NB4 (cell line): ENCODE measurements around the gene DNAI1.

ENCODE experiments used
- DNase-seq: peaks from one replicate; pipeline ENCODE4 v3.0.0; 2010; ENCODE audit warnings: low read depth
- H3K4me3 ChIP-seq: one replicate; pipeline ENCODE4 v1.5.1; 2011; ENCODE audit warnings: mild to moderate bottlenecking, low read depth, low read length, moderate library complexity
- MYC ChIP-seq: IDR thresholded peaks from 2 replicates; pipeline ENCODE4 v1.6.1; 2011; ENCODE audit warnings: low read depth, low read length
- POLR2A ChIP-seq: IDR thresholded peaks from 2 replicates; pipeline ENCODE4 v1.6.1; 2011; ENCODE audit warnings: mild to moderate bottlenecking; ENCODE audit not compliant: insufficient read length; ENCODE audit errors: extremely low read depth
- TF ChIP-seq, protein P1 (sequence below): IDR thresholded peaks from 2 replicates; pipeline ENCODE4 v1.6.1; 2011; ENCODE audit warnings: low read depth, low read length
- TF ChIP-seq, protein P2 (sequence below): IDR thresholded peaks from one replicate; pipeline ENCODE4 v1.5.1; 2012; ENCODE audit warnings: low read depth, low read length

Gene DNAI1

DNA sequence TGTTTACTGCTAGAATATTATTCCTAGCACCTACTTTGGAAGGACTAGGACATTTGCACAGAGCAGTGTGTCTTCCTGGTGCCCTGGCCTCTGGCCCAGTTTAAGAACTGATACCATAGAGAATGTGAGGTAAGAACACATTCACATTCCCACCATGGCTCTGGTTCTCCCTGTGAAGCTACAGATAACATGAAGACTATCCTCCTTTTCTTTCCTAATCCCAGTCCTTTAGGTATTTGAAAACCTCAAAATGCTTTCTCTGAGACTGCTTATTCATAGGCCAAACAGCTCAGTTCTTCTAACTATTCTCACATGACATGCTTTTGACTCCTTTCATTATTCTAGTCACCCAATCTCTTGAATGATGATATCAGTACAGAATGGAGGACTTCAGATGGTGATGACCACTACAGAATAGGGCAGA is 12.1 kb upstream of the DNAI1 start:
- no peak overlapping the region for H3K4me3 ChIP-seq
- DNase-seq = no peak
- TF ChIP-seq, protein P1, sequence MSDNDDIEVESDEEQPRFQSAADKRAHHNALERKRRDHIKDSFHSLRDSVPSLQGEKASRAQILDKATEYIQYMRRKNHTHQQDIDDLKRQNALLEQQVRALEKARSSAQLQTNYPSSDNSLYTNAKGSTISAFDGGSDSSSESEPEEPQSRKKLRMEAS = no peak
- no peak for TF ChIP-seq POLR2A
- no peak for TF ChIP-seq MYC
- TF ChIP-seq, protein P2, sequence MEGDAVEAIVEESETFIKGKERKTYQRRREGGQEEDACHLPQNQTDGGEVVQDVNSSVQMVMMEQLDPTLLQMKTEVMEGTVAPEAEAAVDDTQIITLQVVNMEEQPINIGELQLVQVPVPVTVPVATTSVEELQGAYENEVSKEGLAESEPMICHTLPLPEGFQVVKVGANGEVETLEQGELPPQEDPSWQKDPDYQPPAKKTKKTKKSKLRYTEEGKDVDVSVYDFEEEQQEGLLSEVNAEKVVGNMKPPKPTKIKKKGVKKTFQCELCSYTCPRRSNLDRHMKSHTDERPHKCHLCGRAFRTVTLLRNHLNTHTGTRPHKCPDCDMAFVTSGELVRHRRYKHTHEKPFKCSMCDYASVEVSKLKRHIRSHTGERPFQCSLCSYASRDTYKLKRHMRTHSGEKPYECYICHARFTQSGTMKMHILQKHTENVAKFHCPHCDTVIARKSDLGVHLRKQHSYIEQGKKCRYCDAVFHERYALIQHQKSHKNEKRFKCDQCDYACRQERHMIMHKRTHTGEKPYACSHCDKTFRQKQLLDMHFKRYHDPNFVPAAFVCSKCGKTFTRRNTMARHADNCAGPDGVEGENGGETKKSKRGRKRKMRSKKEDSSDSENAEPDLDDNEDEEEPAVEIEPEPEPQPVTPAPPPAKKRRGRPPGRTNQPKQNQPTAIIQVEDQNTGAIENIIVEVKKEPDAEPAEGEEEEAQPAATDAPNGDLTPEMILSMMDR = no peak

DNA sequence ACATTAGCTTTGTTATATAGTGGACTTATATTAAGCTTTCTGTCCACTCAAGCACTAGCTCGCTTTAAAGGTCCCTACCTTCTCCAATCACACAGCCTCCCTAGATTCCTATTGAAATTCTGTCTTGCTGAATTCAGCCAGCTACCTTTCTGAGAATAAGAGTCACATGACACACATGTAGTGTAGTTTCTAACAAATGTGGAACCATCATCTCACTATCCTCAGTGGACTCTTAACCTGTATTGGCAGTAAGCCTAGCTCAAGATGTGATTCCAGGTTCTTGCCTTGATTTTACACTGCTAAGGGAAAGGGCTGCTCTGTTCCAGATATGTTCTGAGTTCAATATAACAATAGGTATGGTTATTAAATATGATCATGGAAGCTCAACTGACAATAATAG is 11.7 kb upstream of the DNAI1 start:
- no peak for DNase-seq

DNA sequence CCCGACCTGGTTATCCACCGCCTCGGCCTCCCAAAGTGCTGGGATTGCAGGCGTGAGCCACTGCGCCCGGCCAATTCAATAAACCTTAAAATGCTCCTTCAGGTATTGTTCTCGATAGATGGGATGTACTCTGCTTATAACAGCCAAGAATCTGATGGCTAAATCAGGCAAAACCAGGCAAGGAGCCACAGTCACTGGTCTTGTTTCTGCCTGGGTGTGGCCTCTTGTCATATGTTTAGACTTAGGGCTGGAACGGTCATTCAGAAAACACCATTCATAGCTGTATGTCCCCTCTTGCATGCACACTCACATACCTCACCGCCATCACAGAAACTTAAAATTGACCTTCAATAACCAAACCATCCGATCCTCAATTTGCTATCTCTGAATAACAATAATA is 8.0 kb upstream of the DNAI1 start:
- no peak for DNase-seq
- H3K4me3 ChIP-seq = no peak overlapping the region

More for the DNA sequence above, 11.7 kb upstream of the DNAI1 start:
- TF ChIP-seq MYC (no peak), POLR2A (no peak)
- TF ChIP-seq, protein P2 = no peak
- TF ChIP-seq, protein P1 = no peak
- H3K4me3 ChIP-seq = no peak overlapping the region

DNA sequence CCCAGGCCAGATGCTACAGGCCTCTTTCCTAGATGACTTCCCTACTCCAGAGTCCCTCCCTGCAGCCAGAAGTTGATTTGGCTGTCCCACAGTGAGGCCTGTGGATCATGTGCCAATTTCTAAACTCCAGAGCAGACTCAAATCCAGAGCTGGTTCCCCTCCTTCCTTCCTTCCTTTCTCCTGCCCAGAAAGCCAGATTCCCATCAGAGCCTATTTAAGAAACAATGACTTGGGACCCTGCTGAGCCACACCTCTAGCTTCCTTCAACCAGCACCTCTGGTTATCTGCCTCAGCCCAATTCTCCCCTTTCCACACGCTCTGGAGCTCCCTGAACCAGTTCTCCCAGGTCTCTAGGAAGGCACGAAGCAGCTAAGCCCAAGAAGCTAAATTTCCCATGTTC is 7.5 kb upstream of the DNAI1 start:
- TF ChIP-seq, protein P1 = no peak
- TF ChIP-seq, protein P2 = no peak
- TF ChIP-seq MYC = no peak
- TF ChIP-seq POLR2A = no peak
- no peak overlapping the region for H3K4me3 ChIP-seq
- DNase-seq = no peak

More for the DNA sequence above, 8.0 kb upstream of the DNAI1 start:
- TF ChIP-seq, protein P1 = no peak
- no peak for TF ChIP-seq POLR2A
- TF ChIP-seq, protein P2 = no peak
- no peak for TF ChIP-seq MYC

DNA sequence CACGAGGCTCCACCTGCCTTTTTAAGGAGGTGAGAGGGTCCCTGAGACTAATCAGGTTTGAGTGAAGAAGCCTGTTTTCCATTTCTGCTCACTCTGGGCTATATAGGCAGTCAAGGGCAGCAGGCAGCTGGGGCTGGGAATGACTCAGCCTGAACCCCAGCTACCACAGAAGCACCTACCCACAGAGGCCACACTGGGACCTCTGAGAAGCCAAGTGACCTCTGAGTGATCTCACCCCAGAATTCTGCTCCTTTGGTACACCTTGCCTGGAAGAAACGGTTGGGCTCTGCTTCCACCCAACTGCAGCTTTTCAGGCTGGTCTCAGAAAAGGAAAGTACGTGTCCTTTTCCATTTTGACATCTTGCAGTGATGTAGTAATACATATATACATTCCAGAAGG is 7.1 kb upstream of the DNAI1 start:
- no peak for TF ChIP-seq POLR2A
- TF ChIP-seq, protein P2 = no peak
- TF ChIP-seq, protein P1 = no peak
- no peak for TF ChIP-seq MYC
- peak; percentile 48 for DNase-seq
- H3K4me3 ChIP-seq = no peak overlapping the region
